ENCODE data around the gene SEC16A.

Gene SEC16A

GRCh38 chr9:136496181-136496580 is 13.3 kb upstream of the SEC16A start:
- in situ Hi-C loops (cut with HindIII; ENCODE audit: low sequenced_read_pairs) = no loop called here
- no peak for DNase-seq (ENCODE audit: low read depth, low spot score)
- TF ChIP-seq, protein P1, sequence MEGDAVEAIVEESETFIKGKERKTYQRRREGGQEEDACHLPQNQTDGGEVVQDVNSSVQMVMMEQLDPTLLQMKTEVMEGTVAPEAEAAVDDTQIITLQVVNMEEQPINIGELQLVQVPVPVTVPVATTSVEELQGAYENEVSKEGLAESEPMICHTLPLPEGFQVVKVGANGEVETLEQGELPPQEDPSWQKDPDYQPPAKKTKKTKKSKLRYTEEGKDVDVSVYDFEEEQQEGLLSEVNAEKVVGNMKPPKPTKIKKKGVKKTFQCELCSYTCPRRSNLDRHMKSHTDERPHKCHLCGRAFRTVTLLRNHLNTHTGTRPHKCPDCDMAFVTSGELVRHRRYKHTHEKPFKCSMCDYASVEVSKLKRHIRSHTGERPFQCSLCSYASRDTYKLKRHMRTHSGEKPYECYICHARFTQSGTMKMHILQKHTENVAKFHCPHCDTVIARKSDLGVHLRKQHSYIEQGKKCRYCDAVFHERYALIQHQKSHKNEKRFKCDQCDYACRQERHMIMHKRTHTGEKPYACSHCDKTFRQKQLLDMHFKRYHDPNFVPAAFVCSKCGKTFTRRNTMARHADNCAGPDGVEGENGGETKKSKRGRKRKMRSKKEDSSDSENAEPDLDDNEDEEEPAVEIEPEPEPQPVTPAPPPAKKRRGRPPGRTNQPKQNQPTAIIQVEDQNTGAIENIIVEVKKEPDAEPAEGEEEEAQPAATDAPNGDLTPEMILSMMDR (IDR thresholded peaks at IDR 0.05; ENCODE audit: low read depth, low read length) = no peak
- H3K4me3 ChIP-seq (ENCODE audit: low read depth, low read length) = no peak overlapping the region

DNA sequence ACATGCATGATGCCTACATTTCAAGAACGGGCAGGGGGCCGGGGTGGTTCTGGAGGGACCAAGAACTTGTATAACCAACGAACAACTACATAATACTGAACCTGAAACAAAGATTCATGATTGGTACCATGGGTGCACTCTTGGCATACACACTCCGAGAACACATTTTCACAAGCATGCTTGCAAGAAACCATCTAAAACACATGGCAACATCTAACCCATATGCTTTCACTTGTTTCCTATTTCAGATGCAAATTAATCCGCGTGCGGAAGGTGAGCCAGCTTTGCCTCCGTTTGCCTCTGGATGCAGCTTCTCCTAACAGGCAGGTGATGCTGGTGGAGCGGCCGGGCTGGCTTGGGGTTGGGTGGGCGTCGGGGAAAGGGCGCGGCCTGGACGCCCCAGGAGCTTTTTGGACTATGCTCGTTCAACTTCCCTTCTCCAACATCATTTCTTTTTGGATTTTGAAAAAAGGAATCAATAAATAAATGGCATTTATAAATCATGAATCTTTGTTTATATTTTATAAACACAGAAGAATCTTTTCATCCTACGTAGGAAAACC is 12.5 kb upstream of the SEC16A start:
- in situ Hi-C loops (cut with HindIII; ENCODE audit: low sequenced_read_pairs) = no loop called here
- H3K4me3 ChIP-seq (ENCODE audit: low read depth, low read length) = no peak overlapping the region
- TF ChIP-seq, protein P1 (IDR thresholded peaks at IDR 0.05; ENCODE audit: low read depth, low read length) = no peak
- no peak for DNase-seq (ENCODE audit: low read depth, low spot score)

DNA sequence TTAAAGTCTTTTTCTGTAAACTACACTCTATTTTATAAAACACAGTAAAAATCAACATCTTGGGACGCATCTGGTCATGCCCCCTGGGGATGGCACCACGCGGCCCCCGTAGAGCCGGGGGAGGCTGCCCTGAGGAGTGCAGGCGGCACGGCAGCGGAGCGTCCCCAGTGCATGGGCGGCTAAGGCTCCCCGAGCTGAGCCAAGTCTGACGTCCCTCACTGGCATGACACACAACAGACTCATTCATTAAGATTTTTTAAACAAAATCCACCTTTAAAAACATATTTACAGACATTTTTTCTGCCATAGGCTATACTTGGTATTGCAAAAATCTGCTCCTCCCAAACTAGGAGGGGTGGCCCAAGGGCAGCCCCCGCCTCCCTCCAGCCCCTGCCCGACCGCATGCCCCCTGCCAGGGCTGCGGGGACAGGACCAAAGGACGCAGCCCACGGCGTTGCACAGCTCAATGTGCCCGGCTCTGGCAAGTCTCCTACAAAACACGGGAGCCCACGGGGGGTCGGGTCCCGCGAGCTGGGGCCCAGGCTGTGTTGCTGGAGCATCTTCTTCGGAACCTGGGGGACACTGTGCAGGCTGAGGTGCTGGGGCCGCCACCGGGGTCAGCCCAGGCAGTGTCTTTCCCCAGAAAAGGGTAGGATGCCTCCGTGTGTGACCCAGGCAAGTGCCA is 11.8 kb upstream of the SEC16A start:
- TF ChIP-seq, protein P1 (IDR thresholded peaks at IDR 0.05; ENCODE audit: low read depth, low read length) = no peak

DNA sequence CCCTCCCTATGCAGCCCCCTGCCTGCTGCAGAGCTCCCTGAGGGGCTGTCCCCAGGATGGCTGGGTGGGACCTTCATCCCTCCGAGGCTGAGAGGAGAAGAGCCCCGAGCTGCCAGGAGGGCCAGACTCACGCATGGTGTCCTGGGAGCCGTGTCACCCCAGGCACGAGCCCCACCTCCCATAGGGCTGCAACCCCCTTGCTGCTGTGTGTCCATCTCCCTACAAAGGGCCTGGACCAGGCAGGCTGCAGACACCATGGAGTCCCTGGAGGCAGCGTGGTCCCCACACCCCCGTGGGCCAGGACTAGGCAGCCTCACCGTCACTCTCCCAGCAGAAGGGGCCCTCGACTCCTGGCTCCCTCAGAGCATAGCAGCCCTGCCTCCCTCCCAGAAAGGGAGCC is 11.2 kb upstream of the SEC16A start:
- no peak for DNase-seq (ENCODE audit: low read depth, low spot score)
- TF ChIP-seq, protein P1 (IDR thresholded peaks at IDR 0.05; ENCODE audit: low read depth, low read length) = no peak
- in situ Hi-C loops (cut with HindIII; ENCODE audit: low sequenced_read_pairs) = no loop called here

More for the DNA sequence above, 11.8 kb upstream of the SEC16A start:
- in situ Hi-C loops (cut with HindIII; ENCODE audit: low sequenced_read_pairs) = no loop called here
- DNase-seq (ENCODE audit: low read depth, low spot score) = peak; percentile 16
- no peak overlapping the region for H3K4me3 ChIP-seq (ENCODE audit: low read depth, low read length)

GRCh38 chr9:136493567-136493971 is 10.7 kb upstream of the SEC16A start:
- no peak overlapping the region for H3K4me3 ChIP-seq (ENCODE audit: low read depth, low read length)
- in situ Hi-C loops (cut with HindIII; ENCODE audit: low sequenced_read_pairs) = no loop called here
- DNase-seq (ENCODE audit: low read depth, low spot score) = no peak
- TF ChIP-seq, protein P1 (IDR thresholded peaks at IDR 0.05; ENCODE audit: low read depth, low read length) = no peak

More for the DNA sequence above, 11.2 kb upstream of the SEC16A start:
- H3K4me3 ChIP-seq (ENCODE audit: low read depth, low read length) = no peak overlapping the region

DNA sequence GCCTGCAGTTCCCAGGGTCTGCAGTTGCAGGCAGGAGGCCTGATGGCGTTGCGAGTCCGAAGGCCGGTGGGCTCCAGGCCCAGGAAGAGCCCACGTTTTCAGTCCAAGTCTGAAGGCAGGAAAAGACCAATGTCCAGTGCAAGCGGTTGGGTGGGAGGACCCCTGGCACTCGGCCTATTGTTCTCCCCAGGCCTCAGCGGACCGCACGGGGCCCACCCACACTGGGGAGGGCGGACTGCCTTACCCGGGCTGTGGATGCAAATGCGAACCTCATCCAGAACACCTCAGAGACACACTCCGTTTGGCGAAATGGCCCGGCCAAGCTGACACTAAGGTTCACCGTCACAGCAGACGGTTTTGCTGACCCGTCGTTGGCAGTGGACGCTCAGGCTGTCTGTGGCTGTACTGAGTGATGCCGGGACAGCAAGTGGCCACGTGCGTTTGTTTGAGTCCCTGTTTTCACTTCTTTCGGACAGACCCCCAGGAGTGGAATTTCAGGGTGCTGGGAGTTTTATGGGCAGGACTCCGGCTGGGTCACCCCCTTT is 10.2 kb upstream of the SEC16A start:
- in situ Hi-C loops (cut with HindIII; ENCODE audit: low sequenced_read_pairs) = no loop called here
- H3K4me3 ChIP-seq (ENCODE audit: low read depth, low read length) = no peak overlapping the region
- DNase-seq (ENCODE audit: low read depth, low spot score) = no peak
- TF ChIP-seq, protein P1 (IDR thresholded peaks at IDR 0.05; ENCODE audit: low read depth, low read length) = no peak
